HG03469 (cell line): ENCODE measurements around the gene SCYGR5.
"Not testable (repeated sequence)": the region's sequence is repeated elsewhere in the genome, so short reads cannot be mapped to it uniquely, and the experiment has no call there.

Source experiments
- ATAC-seq: cut with Tn5 transposase; IDR thresholded peaks from one replicate; pipeline ENCODE4 v1.9.1; 2021; ENCODE audit warnings: mild to moderate bottlenecking, moderate library complexity, moderate number of reproducible peaks; ENCODE audit not compliant: unreplicated experiment

Gene SCYGR5

GRCh38 chr2:227671170-227671905, 4.7 kb downstream of the SCYGR5 start:
- no peak for ATAC-seq

- ATAC-seq: not testable (repeated sequence)
Observed at GRCh38 chr2:227673620-227674019, 7.0 kb downstream of the SCYGR5 start.

GRCh38 chr2:227674485-227674884, 7.9 kb downstream of the SCYGR5 start:
- no peak for ATAC-seq

- no peak for ATAC-seq
Observed at GRCh38 chr2:227677928-227678327, 11.3 kb downstream of the SCYGR5 start.

- no peak for ATAC-seq
Observed at GRCh38 chr2:227684258-227684657, 17.7 kb downstream of the SCYGR5 start.

DNA sequence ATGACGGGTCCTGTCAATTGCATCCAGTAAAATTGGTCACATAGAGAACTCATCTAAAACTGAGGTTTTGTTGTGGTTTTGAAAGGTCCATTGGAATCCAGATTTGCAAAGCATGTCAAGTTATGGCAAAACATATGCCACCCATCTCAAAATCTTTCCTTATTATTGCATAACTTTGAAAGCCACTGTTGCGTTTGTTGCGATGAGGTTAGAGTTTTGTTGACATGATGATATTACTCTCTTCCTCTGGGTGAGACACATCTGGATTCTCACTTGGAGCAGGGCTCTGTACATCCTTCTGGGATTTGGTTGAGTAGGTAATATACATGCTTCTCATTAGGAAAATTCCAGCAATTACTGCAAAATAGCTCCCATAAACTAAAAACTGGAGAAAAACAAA, 20.6 kb downstream of the SCYGR5 start:
- no peak for ATAC-seq

DNA sequence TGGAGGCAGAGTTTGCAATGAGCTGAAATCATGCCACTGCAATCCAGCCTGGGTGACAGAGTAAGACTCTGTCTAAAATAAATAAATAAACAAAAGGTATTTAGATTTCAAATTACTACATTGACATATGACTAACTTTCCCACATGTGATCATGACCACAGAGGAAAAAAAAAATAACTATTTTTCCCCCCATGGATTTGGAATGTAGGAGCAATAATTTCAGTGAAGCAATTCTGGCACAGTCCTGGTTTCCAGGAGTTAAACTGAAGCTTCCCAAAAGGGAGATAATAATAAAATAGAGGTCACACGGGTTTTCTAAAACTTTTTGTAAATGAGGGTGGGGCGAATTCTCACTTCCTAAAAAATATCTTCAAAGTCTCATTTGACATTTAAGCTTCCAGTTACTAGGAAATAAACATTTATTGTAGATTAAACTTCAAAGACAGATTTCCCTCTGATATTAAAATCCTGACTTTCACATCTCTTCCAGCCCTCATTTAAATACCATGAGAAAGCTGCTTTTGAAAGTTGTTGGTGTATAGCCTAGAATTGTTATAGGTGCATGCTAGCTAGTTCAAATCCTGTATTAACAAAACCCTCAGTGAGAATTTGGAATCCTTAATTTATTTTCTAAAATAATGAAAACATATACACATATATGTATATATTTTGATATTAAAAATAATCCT, 30.5 kb downstream of the SCYGR5 start:
- no peak for ATAC-seq

GRCh38 chr2:227701556-227701955, 35.0 kb downstream of the SCYGR5 start:
- ATAC-seq: no peak

- ATAC-seq: no peak
Observed at GRCh38 chr2:227703280-227703732, 36.7 kb downstream of the SCYGR5 start.

GRCh38 chr2:227703961-227704360, 37.4 kb downstream of the SCYGR5 start:
- no peak for ATAC-seq

GRCh38 chr2:227706859-227707258, 40.3 kb downstream of the SCYGR5 start:
- ATAC-seq: no peak

- no peak for ATAC-seq
Observed at GRCh38 chr2:227707390-227707789, 40.8 kb downstream of the SCYGR5 start.

GRCh38 chr2:227710986-227711385, 44.4 kb downstream of the SCYGR5 start:
- ATAC-seq: no peak

DNA sequence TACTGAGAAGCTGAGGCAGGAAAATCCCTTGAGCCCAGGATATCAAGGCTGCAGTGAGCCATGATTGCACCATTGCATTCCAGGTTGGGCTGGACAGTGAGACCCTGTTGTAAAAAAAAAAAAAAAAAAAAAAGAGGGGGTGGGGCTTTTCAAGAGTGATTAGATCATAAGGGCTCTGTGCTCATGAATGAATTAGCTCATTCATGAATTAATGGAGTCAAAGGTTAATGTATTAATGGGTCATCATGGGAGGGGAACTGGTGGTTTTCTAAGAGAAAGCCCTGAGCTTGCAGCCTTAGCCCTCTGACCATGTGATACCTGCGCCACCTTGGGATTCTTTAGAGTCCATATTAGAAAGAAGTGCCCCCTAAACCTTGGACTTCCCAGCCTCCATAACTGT, 46.7 kb downstream of the SCYGR5 start:
- no peak for ATAC-seq

- no peak for ATAC-seq
Observed at GRCh38 chr2:227716501-227716900, 49.9 kb downstream of the SCYGR5 start.
